NCI-H82 treated with DMSO at 0.1 percent for 48 hours (cell line): ENCODE measurements around the gene PLAC1.
A peak's percentile ranks its signal among the peaks of the same experiment; 100 is the strongest.

Experiments used
- DNase-seq: peaks from one replicate; lab custom pipeline; 2025; ENCODE audit not compliant: unreplicated experiment; lab: John Stamatoyannopoulos, UW

The PLAC1 gene

GRCh38 chrX:134544513-134545151 lies 113.6 kb downstream of the PLAC1 start:
- DNase-seq, result no peak

DNA sequence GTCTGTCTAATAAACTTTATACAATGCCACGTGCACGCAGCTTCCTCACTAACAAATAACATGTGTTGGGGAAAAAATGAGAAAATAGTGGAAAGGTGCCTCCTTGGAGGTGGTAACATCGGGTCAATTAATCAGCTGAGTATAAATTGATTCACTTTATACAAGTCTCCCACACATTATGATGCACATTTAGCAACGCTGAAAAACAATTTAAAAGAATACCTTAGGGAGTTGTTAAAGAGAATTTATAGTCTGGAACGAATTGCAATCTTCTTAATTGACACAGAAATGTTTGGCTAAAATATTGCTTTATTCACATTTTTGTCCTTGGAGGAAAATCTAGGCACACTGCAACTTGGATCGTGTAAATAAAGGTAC lies 114.1 kb downstream of the PLAC1 start:
- DNase-seq, result no peak

DNA sequence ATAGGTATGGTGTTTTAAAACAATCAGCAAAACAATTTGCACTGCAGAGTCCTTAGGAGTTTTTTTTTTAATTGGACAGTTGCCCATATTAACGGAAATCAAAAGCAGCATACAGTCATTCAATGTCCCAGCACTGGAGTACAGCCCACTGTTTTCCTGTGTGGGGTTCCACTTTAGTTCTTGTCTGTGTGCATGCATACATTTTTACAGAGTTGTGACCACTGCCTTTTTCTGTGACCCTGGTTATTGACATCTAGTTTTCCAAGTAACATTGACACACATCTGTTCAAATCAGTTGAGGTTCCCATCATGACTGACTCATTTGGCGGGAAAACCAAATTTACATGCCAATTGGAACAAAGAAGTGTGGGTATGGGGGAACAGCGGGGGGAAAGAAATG lies 115.0 kb downstream of the PLAC1 start:
- no peak for DNase-seq

DNA sequence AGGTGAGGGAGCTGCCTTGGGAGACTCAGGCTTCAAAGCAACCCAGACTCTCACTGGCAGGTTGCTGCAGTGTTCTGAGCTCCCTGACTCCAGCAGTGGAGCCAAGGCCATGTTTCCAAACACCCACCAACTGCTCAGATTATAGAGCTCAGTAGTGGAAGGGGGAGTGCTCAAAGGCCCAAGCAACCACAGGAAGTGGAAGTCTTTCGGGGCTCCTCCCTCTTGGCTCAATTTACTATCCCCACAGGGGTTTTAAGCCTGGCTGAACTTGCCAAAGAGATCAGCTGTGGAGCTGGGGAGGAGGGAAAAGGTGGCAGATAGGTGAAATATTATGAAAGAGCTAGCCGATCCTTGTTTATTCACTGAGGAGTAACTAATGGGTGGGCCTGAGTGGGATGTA lies 115.8 kb downstream of the PLAC1 start:
- peak; percentile 55 for DNase-seq

DNA sequence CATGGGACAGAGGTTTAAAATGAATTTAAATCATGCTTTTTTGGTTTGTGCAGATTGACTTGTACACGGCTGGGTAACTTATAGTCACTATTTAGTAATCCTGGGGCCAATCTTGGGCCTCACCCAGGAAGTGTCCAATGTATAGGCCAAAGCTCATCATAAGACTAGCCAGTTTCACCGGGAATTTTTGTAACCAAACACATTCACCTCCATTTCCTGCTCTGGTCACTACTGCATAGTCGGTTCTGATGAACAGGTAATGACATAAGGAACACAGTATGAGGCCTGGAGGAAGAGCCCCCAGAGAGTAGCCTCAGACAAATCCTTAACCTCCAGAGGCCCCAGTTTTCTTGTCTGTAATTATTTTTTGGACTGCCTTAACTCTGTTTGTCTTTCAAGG lies 116.4 kb downstream of the PLAC1 start:
- DNase-seq, result no peak

DNA sequence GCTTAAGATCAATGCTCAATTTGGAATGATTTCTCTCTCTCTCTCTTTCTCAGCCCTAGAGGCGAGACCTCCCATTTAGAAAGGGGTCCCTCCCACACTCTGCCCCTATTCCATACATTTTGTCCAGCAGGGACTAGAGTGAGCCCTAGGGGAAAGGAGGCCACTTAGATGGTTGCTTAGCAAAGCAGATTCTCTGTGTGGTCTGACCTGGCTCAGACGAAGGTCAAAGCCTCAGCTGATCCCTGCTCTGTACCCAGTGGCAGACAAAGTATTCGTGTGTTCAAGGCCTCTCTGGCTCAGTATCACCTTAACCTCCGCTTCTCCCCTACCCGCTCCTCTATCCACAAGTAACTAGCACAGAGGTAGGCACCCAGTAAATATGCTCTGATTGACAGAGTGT lies 120.0 kb downstream of the PLAC1 start:
- DNase-seq, result no peak

DNA sequence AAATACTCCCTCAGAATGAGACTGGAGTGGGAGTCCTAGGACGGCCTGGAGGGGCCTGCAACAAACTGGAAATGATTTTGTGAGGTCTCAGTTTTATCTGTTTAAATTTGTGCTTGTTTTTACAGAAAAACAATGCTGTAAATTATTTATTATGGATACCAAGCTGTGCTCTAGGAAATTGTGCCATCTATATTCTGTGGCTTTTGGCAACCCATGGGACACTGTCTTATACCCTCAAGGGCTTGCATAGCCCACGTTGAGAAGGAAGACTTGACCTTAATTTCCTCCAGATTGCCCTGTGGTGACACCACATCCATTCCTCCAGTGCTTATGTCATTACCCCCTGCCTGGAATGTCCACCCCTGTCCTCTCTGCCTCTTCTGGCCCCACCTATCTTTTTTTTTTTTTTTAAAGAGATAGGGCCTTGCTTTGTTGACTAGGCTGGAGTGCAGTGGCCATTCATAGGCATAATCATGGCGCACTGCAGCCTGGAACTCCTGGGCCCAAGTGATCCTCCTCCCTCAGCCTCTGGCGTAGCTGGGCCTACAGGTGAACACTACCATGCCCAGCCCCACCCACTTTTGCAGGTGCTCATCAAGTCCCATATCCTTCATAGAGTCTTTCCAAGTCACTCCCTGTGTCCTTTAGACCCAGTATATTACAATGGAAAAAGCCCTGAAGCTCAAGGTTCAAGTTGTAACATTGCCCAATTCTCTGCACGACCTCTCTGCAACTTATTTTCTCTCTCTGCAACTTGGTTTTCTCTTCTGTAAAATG lies 120.9 kb downstream of the PLAC1 start:
- DNase-seq, result no peak

DNA sequence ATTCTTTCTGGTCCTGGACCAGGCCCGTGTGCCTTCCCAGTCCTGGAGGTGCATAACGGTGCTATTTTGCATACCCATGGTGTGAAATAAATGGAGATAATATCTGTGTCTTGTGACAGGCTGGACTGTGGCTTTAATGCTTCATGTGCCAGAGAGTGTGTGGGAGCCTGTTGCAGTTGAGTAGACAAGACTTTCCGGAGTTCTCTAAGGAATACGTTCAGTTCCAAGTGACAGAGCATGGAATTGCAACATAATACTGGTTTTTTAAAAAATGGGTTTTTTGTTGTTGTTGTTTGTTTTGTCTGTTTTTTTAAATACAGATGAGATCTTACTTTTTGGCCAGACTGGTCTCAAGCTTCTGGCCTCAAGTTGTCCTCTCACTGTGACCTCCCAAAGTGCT lies 124.3 kb downstream of the PLAC1 start:
- DNase-seq, result no peak

- no peak for DNase-seq
Observed at GRCh38 chrX:134533352-134533751, 124.9 kb downstream of the PLAC1 start.

GRCh38 chrX:134530845-134531244 lies 127.4 kb downstream of the PLAC1 start:
- DNase-seq, result no peak

DNA sequence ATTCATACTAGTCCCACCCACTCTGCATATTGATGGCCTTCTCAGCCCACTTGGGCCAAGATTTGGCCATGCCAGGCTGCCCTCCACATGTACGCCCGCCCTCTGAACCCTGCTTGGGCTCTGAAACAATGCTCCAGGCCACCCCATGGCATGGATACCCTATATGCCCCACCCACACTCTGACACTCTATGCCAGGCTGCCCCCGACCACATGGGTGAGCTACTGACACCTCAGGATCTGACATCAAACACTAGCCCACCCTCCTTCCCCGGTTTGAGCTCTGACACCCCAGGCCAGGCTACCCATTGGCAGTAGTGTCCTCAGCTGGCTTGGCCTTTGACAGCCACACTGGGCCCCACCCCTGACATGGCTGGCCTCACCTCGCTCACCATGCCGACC lies 128.8 kb downstream of the PLAC1 start:
- no peak for DNase-seq

- no peak for DNase-seq
Observed at GRCh38 chrX:134528960-134529359, 129.3 kb downstream of the PLAC1 start.

DNA sequence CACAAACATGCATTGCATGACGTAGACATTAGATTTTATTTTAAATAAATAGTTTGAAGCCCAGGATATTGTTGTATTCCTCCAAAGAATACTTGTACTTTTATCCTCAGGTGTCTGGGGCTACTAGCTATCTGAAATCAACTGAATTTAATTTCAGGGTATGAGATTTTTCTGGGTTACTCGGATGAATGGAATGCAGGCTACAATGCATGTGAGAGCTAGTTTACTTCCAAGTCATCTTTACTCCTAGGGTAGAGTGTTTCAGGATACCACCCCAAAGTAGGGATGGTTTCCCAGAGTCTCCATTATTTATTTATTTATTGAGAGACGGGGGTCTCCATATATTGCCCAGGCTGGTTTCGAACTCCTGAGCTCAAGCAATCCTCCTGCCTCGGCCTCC lies 131.9 kb downstream of the PLAC1 start:
- DNase-seq, result no peak

DNA sequence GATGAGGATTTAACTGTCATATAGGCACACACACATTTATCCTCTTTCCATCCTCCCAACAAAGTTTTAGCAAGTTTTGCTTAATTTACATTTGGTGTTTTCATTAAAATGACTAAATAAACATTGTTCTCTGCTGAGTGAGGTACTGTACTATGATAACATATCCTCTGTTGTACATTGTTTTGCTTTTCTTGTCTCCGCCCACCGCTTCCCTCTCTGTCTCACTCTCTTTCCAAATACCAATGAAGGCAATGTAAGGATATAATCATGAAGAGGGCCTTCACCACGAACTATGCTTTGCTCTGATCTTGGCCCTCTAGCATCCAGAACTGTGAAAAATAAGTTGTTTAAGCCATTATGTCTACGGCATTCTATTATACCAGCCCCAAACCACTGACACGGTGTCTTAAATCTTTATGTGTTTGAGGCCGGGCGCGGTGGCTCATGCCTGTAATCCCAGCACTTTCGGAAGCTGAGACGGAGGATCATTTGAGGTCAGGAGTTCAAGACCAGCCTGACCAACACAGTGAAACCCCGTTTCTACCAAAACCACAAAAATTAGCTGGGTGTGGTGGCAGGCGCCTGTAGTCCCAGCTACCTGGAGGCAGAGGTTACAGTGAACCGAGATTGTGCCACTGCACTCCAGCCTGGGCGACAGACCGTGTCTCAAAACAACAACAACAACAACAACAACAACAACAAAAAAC lies 133.0 kb downstream of the PLAC1 start:
- no peak for DNase-seq

- no peak for DNase-seq
Observed at GRCh38 chrX:134524181-134524580, 134.1 kb downstream of the PLAC1 start.

- peak; percentile 63 for DNase-seq
Observed at GRCh38 chrX:134520860-134521390, 137.3 kb downstream of the PLAC1 start.
